ENCODE results near the gene CACNA1A.

CACNA1A gene

GRCh38 chr19:13301627-13302334 lies 204.5 kb downstream of the CACNA1A start:
- DNase-seq: no peak

- no peak for DNase-seq
Observed at GRCh38 chr19:13300421-13301030, 205.8 kb downstream of the CACNA1A start.

GRCh38 chr19:13299838-13300237 lies 206.4 kb downstream of the CACNA1A start:
- DNase-seq: no peak

GRCh38 chr19:13298565-13299481 lies 207.5 kb downstream of the CACNA1A start:
- no peak for DNase-seq

GRCh38 chr19:13297023-13297422 lies 209.3 kb downstream of the CACNA1A start:
- DNase-seq: no peak

- DNase-seq: no peak
Observed at GRCh38 chr19:13294812-13295567, 211.3 kb downstream of the CACNA1A start.

- DNase-seq: no peak
Observed at GRCh38 chr19:13291913-13292312, 214.4 kb downstream of the CACNA1A start.

- no peak for DNase-seq
Observed at GRCh38 chr19:13290741-13291140, 215.5 kb downstream of the CACNA1A start.

GRCh38 chr19:13289295-13289694 lies 217.0 kb downstream of the CACNA1A start:
- DNase-seq: no peak

- DNase-seq: no peak
Observed at GRCh38 chr19:13286195-13286985, 219.9 kb downstream of the CACNA1A start.

- DNase-seq: no peak
Observed at GRCh38 chr19:13284929-13285928, 221.1 kb downstream of the CACNA1A start.

GRCh38 chr19:13283871-13284270 lies 222.4 kb downstream of the CACNA1A start:
- DNase-seq: no peak

GRCh38 chr19:13282486-13283065 lies 223.7 kb downstream of the CACNA1A start:
- no peak for DNase-seq

GRCh38 chr19:13281567-13282291 lies 224.6 kb downstream of the CACNA1A start:
- DNase-seq: no peak

- DNase-seq: peak; percentile 72
Observed at GRCh38 chr19:13277104-13277809, 229.0 kb downstream of the CACNA1A start.

GRCh38 chr19:13275016-13275722 lies 231.1 kb downstream of the CACNA1A start:
- DNase-seq: peak; percentile 18

- no peak for DNase-seq
Observed at GRCh38 chr19:13270514-13271105, 235.7 kb downstream of the CACNA1A start.

- DNase-seq: no peak
Observed at GRCh38 chr19:13269348-13269747, 236.9 kb downstream of the CACNA1A start.

Measured in central memory CD4-positive, alpha-beta T cell (primary cell).